ENCODE results near the gene SMIM14. TPM values are rescaled to one million over a fixed set of nuclear protein-coding genes. Genes with fewer than 3 reads are reported as not detected.
A peak's percentile ranks its signal among the peaks of the same experiment; 100 is the strongest.
"Not testable (repeated sequence)": the region's sequence is repeated elsewhere in the genome, so short reads cannot be mapped to it uniquely, and the experiment has no call there.

Gene SMIM14
- total RNA-seq, 1 donor from 2014 or later: 70.9 TPM

DNA sequence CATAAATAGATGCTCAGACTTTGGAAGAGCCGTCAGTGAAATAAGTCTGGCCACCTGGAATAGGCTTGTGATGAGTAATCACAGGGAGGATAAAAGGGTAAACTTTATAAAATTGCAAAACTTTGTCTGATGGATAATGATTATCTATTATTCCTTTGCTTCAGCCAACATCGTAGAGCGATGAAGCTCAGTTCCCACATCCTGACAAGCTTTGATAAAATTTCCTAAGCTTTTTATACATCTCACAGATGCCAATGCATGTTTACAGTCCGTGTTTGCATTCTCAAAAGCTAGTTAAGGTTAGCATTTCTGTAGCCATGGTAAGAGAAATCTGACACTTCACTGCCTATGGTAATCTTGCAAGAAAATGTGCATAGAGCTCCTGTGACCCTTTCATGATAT is 96.1 kb downstream of the SMIM14 start:
- FAIRE-seq: no peak
- no peak for DNase-seq (ENCODE audit: low spot score in 2 of 2)

DNA sequence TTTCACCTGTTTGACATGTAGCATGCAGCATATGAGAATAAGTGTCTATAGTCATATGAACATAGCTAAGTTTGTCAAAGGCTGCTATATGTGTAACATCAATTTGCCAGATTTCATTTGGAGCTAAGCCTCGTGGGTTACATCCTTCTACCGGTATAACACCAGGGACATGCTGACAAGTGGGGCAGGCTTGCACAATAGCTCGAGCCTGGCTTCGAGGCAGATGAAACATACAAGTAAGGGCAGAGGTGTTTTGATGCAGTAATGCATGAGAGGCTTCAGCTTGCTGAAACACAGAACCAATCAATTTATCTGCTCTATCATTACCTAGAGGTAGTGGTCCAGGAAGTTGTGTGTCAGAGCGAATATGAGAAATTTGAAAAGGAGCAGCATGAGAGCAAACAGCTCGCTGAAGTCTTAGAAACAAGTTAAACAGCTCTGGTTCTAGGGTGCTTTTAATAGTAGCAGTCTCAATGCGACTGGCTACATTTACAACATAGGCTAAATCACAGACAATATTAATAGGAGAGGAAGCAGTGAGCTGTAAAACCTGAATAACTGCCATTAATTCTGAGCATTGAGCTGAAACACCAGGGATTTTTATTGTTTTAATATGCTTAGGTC is 96.6 kb downstream of the SMIM14 start:
- no peak for DNase-seq (ENCODE audit: low spot score in 2 of 2)
- no peak for FAIRE-seq

DNA sequence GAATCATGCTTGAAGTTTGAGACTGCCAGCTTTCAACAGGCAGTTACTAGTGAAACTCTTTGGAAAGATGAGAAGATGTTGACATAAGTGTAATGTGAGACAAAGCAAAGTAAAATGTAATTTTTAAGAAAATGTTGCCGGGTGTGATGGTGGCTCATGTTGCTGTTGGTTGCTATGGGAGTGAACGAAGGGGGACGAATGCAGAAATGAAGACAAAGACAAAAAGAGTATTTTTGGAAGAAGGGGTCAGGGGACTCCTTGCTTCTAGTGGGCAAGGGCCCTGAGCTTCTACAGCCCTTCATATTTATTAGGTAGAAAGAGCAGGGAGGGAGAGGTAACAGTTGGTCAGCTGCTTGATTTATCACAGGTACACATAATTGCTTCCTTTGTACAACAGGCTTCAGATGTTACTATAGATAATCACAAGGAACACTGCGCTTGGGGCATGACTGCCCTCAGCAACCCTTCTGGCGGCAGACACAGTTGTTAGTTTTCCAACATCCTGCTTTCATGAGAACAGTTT is 99.5 kb downstream of the SMIM14 start:
- FAIRE-seq: no peak
- DNase-seq (ENCODE audit: low spot score in 2 of 2): no peak

DNA sequence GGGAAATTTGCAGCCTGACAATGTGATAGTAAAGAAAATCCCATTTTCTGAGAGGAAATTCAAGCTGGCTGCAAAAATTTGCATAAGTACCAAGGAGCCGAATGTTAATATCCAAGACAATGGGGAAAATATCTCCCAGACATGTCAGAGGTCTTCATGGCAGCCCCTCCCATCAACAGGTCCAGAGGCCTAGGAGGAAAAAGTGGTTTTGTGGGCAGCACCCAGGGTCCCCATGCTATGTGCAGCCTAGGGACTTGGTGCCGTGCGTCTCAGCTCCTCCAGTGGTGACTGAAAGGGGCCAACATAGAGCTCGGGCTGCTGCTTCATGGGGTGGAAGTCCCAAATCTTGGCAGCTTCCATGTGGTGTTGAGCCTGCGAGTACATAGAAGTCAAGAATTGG is 105.1 kb downstream of the SMIM14 start:
- DNase-seq (ENCODE audit: low spot score in 2 of 2) (no peak), FAIRE-seq (no peak)

DNA sequence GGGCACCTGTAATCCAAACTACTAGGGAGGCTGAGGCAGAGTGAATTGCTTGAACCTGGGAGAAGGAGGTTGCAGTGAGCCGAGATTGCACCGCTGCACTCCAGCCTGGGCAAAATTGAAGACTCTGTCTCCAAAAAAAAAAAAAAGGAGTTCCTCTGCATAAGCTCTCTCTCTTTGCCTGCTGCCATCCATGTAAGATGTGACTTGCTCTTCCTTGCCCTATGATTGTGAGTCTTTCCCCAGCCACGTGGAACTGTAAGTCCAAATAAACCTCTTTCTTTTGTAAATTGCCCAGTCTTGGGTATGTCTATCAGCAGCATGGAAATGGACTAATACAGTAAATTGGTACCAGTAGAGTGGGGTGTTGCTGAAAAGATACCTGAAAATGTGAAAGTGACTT is 106.4 kb downstream of the SMIM14 start:
- not testable (repeated sequence) for DNase-seq (ENCODE audit: low spot score in 2 of 2); FAIRE-seq

DNA sequence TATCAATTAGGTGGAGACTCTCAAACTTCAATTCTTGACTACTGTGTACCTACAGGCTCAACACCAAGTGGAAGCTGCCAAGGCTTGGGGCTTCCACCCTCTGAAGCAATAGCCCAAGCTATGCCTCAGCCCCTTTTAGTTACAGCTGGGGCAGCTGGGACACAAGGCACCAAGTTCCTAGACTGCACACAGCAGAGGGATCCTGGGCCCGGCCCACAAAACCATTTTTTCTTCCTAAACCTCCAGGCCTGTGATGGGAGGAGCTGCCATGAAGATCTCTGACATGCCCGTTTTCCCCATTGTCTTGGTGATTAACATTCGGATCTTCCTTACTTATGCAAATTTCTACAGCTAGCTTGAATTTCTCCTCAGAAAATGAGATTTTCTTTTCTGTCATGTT is 108.0 kb downstream of the SMIM14 start:
- no peak for DNase-seq (ENCODE audit: low spot score in 2 of 2)
- FAIRE-seq: no peak

DNA sequence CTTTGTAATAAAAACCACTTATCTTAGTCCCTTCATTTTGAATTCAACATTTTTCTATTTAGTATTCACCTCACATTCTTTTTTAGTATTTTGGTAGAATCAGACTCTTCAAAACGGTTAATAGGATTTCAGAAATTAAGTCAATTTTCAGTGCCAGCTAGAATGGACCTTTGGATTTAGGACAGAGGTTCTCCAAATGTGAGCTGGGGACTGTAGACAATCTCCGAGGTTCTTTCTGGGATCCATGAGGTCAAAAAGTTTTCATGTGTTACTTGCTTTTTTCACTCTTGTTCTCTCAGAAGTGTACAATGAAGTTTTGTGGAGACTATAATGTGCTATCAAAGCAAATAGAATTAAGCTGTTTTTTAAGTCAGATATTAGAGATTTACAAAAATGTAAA is 109.1 kb downstream of the SMIM14 start:
- DNase-seq (ENCODE audit: low spot score in 2 of 2) (no peak), FAIRE-seq (no peak)

DNA sequence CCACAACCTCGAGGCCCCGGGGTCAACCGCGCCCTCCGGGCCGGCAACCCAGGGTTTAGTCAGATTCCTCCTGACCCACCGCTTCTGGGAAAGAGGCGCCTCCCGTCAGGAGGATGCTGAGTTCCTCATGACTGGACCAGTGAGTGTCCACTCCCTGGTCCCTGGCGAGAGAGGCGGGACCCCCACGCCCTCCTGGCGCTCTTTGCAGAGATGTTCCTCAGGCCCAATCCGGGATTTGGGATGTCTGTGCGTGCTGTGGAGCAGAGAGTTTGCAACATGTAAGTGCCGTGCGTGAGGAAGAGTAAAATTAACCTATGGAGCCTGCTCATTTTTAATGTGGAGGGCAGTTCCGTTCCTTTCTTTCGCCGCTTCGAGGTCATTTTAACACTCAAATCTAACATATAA is 110.6 kb downstream of the SMIM14 start:
- no peak for DNase-seq (ENCODE audit: low spot score in 2 of 2)
- FAIRE-seq: no peak

DNA sequence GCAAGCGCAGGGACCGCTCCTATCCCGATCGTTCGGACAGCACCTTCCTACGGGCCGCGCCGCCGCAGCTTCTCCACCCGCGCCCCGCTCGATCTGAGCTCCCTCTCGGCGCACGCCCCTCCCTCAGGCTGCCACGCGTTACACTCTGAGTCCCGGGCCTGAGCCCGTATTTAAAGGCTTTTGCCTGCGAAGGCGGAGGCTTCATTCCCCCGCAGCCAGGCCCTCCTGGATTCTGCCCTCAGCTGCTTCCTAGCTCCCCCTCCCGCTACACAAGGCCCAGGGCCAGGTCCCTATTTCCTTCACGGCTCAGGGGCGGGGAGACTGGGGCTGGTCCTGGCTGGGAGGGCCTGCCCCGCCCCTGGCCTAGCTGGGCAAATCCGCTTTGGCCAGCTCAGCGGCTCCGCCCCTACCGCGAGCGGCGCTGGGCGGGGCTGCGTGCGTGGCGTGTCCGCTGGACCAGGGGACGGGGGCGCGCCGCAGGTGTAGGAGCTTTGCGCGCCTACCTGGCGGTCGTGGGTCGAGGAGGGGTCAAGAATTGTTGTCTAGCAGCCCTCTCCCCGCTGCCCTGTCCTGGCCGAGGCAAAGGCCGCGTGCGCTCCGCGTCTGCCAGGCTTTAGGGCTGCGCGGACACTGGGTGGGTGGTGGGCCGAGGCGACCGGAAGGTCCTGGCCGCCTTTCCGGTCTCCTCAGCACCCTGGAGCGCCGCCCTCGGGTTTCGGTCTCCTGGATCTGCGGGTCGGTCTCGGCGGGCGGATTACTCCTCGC is 111.2 kb downstream of the SMIM14 start, which contains the start of gene UGDH:
UGDH (minus strand) TSS at position 144 of the 765 bp plus-strand sequence. CDS start 5,927 bp downstream, outside the sequence.
- FAIRE-seq (no peak), DNase-seq (ENCODE audit: low spot score in 2 of 2) (peak; percentile 97)

DNA sequence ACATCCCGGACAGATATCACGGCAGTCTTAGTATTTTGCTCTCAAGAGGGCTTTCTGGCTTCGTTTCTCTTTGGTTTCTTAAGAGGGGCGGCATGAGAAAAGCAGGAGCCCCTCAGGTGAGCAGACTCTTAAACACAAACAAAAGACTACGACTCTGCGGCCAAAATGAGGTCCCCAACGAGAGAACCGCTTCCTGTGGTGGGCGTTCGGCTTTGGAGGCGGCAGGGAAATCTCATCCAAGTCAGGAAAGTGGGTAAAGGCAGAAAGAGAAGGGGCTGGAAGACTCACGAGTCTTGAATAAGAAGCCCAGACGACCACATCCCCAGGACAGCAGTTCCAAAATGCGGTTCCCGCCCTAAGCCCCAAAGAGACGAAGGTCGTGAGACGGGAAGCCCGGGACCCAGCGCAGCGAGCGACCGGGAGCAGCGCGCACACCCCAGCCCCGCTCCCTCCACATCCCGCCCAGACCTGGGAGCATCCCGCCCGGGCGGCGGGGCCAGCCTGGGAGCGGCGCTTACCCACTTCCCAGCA is 111.8 kb downstream of the SMIM14 start:
- no peak for FAIRE-seq
- peak in 1 of 2 donors; percentile 12 for DNase-seq (ENCODE audit: low spot score in 2 of 2)

DNA sequence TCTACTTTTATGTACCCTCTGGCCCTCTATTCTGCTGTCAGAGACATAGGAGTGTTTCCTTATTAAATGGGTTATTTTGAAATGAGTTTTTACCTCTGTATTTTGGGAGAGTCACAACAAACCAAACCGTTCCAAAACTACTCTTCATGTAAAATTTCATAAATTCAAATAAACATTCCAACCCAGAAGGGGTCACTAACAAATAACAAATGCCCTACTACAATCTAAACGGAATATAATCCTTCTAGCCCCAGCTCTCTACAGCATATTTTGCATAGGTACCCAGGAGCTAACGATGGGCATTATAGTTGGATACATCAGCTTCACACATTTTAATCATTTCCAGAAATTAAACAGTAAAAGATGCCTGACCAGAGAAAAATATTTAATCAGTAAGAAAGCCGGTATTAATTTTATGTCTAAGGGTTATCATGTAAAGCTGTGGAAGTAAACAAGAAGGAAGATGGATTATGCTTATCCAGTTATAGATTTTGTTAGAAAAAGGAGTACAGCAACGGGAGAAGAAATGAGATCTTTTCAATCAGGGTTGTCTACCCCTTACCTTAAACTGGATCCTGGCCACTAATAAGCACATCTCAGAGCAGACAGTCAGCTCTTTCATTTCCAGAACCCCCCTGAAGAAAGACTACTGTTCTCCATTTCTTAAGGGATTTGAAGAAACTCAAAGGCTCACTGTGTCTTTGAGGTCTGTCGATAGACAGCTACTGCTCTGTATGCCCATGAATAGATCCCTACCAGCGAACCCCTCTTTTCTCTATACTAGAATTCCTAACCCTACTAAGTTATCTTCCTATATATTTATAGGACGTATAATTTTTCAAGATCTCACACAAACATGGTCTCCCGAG is 112.6 kb downstream of the SMIM14 start:
- DNase-seq (ENCODE audit: low spot score in 2 of 2): peak in 1 of 2 donors; percentile 15
- no peak for FAIRE-seq

DNA sequence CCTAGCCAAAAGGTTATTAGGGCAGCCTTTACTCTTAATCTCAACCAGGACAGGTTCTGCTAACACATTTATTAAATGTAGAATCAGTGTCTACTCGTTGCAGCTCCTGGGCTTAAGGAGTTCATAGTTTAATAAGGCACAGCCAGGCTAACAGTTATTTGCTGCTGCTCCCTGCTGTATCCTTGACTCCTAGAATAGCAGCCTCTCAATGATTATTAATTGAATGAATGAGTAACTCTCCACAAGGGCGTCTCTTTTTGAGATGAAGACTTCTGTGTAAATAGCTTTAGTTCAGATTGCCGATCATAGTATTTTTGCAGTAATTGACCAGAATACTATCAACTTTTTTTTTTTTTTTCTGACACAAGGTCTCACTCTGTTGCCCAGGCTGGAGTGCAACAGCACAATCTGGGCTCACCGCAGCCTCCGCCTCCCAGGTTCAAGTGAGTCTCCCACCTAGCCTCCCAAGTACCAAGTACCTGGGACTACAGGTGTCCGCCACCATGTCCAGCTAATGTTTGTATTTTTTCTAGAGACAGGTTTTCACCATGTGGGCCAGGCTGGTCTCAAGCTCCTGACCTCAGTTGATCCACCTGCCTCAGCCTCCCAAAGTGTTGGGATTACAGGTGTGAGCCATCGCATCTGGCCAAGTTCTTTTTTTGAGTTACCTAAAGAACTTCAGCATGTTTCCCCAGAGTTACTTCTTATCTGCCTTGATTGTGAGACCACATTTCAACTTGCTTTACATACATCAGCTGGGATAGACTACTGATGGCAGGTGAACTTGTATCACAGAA is 114.3 kb downstream of the SMIM14 start:
- FAIRE-seq: no peak
- no peak for DNase-seq (ENCODE audit: low spot score in 2 of 2)

DNA sequence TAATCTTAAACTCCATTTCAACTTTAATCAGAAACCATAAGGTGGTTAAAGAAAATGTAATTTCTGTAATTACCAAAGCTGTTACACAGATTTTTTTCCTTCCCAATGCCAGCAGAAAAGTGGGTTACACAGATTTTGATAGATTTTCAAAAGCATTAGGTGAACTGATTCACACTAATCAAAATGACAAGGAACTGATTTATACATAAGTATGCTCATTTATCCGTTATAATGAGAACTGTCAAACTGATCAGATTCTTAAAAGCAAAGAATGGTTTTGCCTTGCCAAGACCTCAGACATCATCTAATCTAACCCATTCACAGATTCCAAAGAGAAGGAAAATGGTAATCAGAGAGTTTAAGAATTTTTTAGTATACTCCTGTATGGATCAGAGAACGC is 116.6 kb downstream of the SMIM14 start:
- DNase-seq (ENCODE audit: low spot score in 2 of 2) (no peak), FAIRE-seq (no peak)

DNA sequence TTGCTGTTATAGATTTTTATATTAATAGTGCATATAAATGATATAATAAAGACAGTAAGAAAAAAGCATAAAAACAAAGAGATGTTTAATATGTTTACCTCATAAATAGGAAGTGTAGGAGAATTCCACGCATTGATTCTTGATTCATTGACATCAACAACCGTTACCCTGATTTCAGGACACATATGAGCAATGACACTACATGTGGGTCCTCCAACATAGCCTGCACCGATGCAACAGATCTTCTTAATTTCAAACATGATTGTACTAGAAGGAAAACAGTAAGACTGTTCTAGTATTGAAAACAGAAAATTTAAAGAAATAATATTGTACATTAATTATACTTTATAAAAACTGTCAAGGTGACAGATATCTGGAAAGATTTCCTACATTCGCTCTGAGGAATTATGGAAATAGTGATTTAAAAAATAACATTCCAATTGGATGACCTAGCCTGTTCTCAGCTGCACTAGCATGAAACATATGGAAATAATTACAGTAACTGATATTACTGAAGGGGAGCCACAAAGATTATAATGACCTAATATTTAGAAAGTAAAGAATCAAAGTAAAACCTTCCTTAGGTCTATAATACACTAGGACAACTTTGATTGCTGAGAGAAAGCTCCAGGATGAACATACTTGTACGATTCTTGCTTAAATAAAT is 117.3 kb downstream of the SMIM14 start:
- DNase-seq (ENCODE audit: low spot score in 2 of 2) (no peak), FAIRE-seq (no peak)

DNA sequence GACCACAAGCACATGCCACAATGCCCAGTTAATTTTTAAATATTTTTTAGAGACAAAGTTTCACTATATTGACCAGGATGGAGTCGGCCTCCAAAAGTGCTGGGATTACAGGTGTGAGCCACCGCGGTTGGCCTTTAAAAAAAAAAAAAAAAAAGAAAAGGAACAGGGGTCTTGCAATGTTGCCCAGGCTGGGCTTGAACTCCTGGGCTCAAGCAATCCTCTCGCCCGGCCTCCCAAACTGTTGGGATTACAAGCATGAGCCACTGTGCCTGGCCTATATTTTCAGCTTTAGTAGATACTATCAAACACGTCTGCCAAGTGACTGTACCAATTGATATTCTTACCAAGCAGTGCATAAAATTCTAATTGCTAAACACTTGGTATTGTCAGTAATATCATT is 120.2 kb downstream of the SMIM14 start:
- no peak for FAIRE-seq
- no peak for DNase-seq (ENCODE audit: low spot score in 2 of 2)

DNA sequence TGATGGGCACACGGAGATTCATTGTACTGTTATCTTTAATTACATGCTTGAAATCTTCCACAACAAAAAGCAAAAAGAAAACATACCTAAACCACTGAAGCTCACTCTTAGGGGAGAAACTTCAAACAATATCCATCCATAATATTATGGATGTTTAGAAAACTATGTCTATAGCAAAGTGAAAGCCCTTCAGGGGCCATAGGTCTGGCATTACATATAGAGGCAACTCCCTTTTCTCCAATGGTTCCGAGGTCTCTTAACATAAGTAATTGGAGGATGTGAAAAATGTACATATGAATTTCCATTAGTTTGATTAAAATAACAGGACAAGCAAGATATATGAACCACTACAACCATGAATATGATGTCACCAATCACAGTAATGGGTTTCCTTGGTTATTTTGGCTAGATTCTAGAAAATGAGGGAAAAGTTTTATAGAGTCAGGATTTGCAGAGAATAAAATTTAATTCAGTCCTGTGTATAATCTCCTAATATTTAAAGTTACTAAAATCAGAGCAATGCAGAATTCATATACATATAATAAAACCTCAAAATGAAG is 122.2 kb downstream of the SMIM14 start:
- no peak for DNase-seq (ENCODE audit: low spot score in 2 of 2)

DNA sequence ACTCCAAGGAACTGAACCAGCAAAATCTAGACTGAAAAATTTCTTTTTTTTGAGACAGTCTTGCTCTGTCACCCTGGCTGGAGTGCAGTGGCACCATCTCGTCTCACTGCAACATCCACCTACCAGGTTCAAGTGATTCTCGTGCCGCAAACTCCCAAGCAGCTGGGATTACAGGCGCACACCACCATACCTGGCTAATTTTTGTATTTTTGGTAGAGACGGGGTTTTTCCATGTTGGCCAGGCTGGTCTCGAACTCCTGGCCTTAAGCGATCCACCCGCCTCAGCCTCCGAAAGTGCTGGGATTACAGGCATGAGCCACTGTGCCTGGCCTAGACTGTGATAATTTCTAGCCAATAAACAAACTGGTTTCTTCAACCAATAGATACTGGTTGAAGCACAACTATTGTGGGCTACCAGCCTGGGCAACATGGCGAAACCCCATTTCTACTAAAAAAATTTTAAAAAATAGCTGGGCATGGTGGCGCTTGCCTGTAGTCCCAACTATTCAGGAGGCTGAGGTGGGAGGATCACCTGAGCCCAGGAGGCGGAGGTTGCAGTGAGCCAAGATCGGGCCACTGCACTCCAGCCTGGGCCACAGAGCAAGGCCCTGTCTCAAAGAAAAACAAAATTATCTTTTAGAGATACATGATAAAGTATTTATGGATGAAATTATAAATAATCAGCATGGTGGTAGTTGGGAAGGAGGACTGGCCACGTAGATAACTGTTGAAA is 122.8 kb downstream of the SMIM14 start:
- DNase-seq (ENCODE audit: low spot score in 2 of 2); FAIRE-seq: not testable (repeated sequence)

More for the DNA sequence above, 122.2 kb downstream of the SMIM14 start:
- no peak for FAIRE-seq

DNA sequence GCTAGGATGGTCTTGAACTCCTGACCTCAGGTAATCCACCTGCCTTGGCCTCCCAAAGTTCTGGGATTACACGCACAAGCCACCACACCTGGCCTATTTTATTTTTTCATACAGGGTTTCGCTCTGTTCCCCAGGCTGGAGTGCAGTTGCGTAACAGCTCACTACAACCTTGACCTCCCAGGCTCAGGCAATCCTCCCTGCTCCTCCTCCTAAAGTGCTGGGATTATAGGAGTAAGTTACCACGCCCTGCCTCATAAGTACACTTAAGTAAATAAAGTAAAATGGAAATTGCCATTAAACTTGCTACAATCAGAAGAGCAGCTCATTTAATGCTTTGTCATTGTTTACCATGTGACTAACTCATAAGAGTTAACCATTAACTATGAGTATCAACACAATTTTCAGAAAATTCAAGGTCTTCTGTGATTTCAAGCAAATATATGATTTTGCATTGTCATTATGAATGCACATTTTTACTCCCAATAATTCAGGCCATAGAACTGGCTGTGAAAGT is 123.7 kb downstream of the SMIM14 start:
- DNase-seq (ENCODE audit: low spot score in 2 of 2): no peak
- FAIRE-seq: no peak
